GM21447 (cell line): ENCODE results near the gene FAM236C.
A peak's percentile ranks its signal among the peaks of the same experiment; 100 is the strongest.
"Not testable (repeated sequence)": the region's sequence is repeated elsewhere in the genome, so short reads cannot be mapped to it uniquely, and the experiment has no call there.

Experiments
- ATAC-seq: cut with Tn5 transposase; IDR thresholded peaks from one replicate; pipeline ENCODE4 v1.9.1; 2021; ENCODE audit not compliant: unreplicated experiment

FAM236C gene

GRCh38 chrX:72912315-72912714, at the start of gene FAM236C:
FAM236C (plus strand) TSS chrX:72912615; CDS start chrX:72912715, 100 bp downstream.
- ATAC-seq = not testable (repeated sequence)

- not testable (repeated sequence) for ATAC-seq
Measured at GRCh38 chrX:72882898-72883297, 29.5 kb upstream of the FAM236C start.

- not testable (repeated sequence) for ATAC-seq
Measured at GRCh38 chrX:72889740-72890139, 22.7 kb upstream of the FAM236C start.

- ATAC-seq = not testable (repeated sequence)
Measured at GRCh38 chrX:72916096-72916495, 3.7 kb downstream of the FAM236C start.

GRCh38 chrX:72932283-72932682, 19.9 kb downstream of the FAM236C start:
- not testable (repeated sequence) for ATAC-seq

- not testable (repeated sequence) for ATAC-seq
Measured at GRCh38 chrX:72936455-72936854, 24.0 kb downstream of the FAM236C start.

- not testable (repeated sequence) for ATAC-seq
Measured at GRCh38 chrX:72936882-72937455, 24.6 kb downstream of the FAM236C start.

- ATAC-seq = not testable (repeated sequence)
Measured at GRCh38 chrX:72937906-72938305, 25.5 kb downstream of the FAM236C start, which contains the start of gene FAM236A. FAM236A (plus strand) TSS chrX:72938206; CDS start chrX:72938263, 57 bp downstream.

- ATAC-seq = not testable (repeated sequence)
Measured at GRCh38 chrX:72942272-72942671, 29.9 kb downstream of the FAM236C start.

GRCh38 chrX:72943035-72943818, 30.8 kb downstream of the FAM236C start:
- peak; percentile 66 for ATAC-seq

GRCh38 chrX:72943819-72944169, 31.4 kb downstream of the FAM236C start, which contains the start of gene DMRTC1:
DMRTC1 (minus strand) TSS chrX:72943837; CDS start chrX:72875694, 68,143 bp downstream.
- ATAC-seq = peak; percentile 78

GRCh38 chrX:72959971-72960370, 47.6 kb downstream of the FAM236C start:
- ATAC-seq = not testable (repeated sequence)
